IMR-90 (cell line): ENCODE results near the gene FBXL13. TPM values are rescaled to one million over a fixed set of nuclear protein-coding genes. Genes with fewer than 3 reads are reported as not detected.

Experiments used
- ATAC-seq: fragments of 200-7000 bp; cut with Tn5 transposase; 2 replicates; pipeline ENCODE4 v1.9.1; 2020; ENCODE audit warnings: low read depth, mild to moderate bottlenecking, moderate library complexity
- BruUV-seq: library from RNA; stranded (reverse); fragments of 400-500 nt; replicated peaks from 2 replicates; lab custom pipeline; 2021; lab: Mats Ljungman, UMichigan
- CTCF ChIA-PET: fragments of 300-600 bp; formaldehyde crosslinking; extraction: SDS; loops from one replicate; lab custom pipeline; 2021; ENCODE audit warnings: antibody characterized with exemption; lab: Yijun Ruan, JAX
- POLR2A ChIA-PET: fragments of 300-600 bp; sonication (Branson Sonifier 250); formaldehyde crosslinking; loops from one replicate; lab custom pipeline; 2022; ENCODE audit warnings: antibody characterized with exemption; ENCODE audit not compliant: unreplicated experiment; lab: Charles Lee
- DNase-seq: peaks from one replicate; pipeline ENCODE4 v3.0.0; 2013
- H2AFZ ChIP-seq: replicated peaks from 2 replicates; pipeline ENCODE3; 2013; ENCODE audit warnings: low read length, mild to moderate bottlenecking; ENCODE audit not compliant: poor library complexity
- H2AK5ac ChIP-seq: 2 replicates; pipeline ENCODE4 v1.6.1; 2013; ENCODE audit warnings: low read depth, low read length, inconsistent platforms
- H2AK9ac ChIP-seq: replicated peaks from 2 replicates; pipeline ENCODE3; 2013; ENCODE audit warnings: mild to moderate bottlenecking, low read depth, low read length, moderate library complexity; ENCODE audit not compliant: poor library complexity
- H2BK120ac ChIP-seq: 2 replicates; pipeline ENCODE4 v1.6.1; 2013; ENCODE audit warnings: low read depth, low read length, inconsistent platforms
- H2BK15ac ChIP-seq: 3 replicates; pipeline ENCODE4 v1.6.1; 2013; ENCODE audit warnings: low read depth, low read length, inconsistent platforms
- H2BK20ac ChIP-seq: 2 replicates; pipeline ENCODE4 v1.6.1; 2013; ENCODE audit warnings: low read depth, mild to moderate bottlenecking, inconsistent platforms, low read length, moderate library complexity
- H2BK5ac ChIP-seq: 2 replicates; pipeline ENCODE4 v1.6.1; 2013; ENCODE audit warnings: mild to moderate bottlenecking, low read depth, low read length, inconsistent platforms; ENCODE audit not compliant: poor library complexity, severe bottlenecking
- H3K14ac ChIP-seq: replicated peaks from 2 replicates; pipeline ENCODE4 v1.6.1; 2013; ENCODE audit warnings: low read depth, low read length, inconsistent platforms
- H3K18ac ChIP-seq: 2 replicates; pipeline ENCODE4 v1.6.1; 2013; ENCODE audit warnings: low read depth, low read length, control low read depth
- H3K23ac ChIP-seq: 2 replicates; pipeline ENCODE4 v1.6.1; 2013; ENCODE audit warnings: low read depth, low read length, inconsistent platforms
- H3K27ac ChIP-seq: 2 replicates; pipeline ENCODE4 v1.5.1; 2013; ENCODE audit warnings: mild to moderate bottlenecking, control low read depth, low read length; ENCODE audit not compliant: insufficient read depth
- H3K27me3 ChIP-seq: 2 replicates; pipeline ENCODE4 v1.6.1; 2013; ENCODE audit warnings: low read length; ENCODE audit not compliant: control insufficient read depth, insufficient read depth
- H3K36me3 ChIP-seq: 2 replicates; pipeline ENCODE4 v1.6.1; 2013; ENCODE audit warnings: low read length, mixed read lengths; ENCODE audit not compliant: control insufficient read depth, insufficient read depth
- H3K4ac ChIP-seq: 2 replicates; pipeline ENCODE4 v1.6.1; 2013; ENCODE audit warnings: low read depth, low read length, inconsistent platforms
- H3K4me1 ChIP-seq: 2 replicates; pipeline ENCODE4 v1.6.1; 2013; ENCODE audit warnings: low read length, mixed read lengths; ENCODE audit not compliant: control insufficient read depth, insufficient read depth
- H3K4me2 ChIP-seq: 2 replicates; pipeline ENCODE4 v1.6.1; 2013; ENCODE audit warnings: low read depth, mild to moderate bottlenecking, control low read depth, low read length, moderate library complexity
- H3K4me3 ChIP-seq: 2 replicates; pipeline ENCODE4 v1.5.1; 2013; ENCODE audit warnings: low read depth, mild to moderate bottlenecking, control low read depth, low read length, moderate library complexity; ENCODE audit not compliant: insufficient read depth
- H3K56ac ChIP-seq: 2 replicates; pipeline ENCODE4 v1.6.1; 2013; ENCODE audit warnings: low read length, inconsistent platforms; ENCODE audit not compliant: insufficient read depth; ENCODE audit errors: extremely low read depth
- H3K79me1 ChIP-seq, 2 experiments: 2 replicates each; pipeline ENCODE4 v1.6.1; 2013; ENCODE audit warnings: low read length in 2 of 2, inconsistent platforms in 1 of 2, low read depth in 1 of 2
- H3K9ac ChIP-seq: 2 replicates; pipeline ENCODE4 v1.6.1; 2013; ENCODE audit warnings: low read depth, low read length, control low read depth
- H3K9me1 ChIP-seq: 2 replicates; pipeline ENCODE4 v1.6.1; 2013; ENCODE audit warnings: low read length, inconsistent platforms; ENCODE audit not compliant: insufficient read depth
- H3K9me3 ChIP-seq: 2 replicates; pipeline ENCODE4 v1.6.1; 2013; ENCODE audit warnings: low read length; ENCODE audit not compliant: control insufficient read depth, insufficient read depth
- H4K20me1 ChIP-seq: 2 replicates; pipeline ENCODE4 v1.6.1; 2013; ENCODE audit warnings: low read length, inconsistent platforms; ENCODE audit not compliant: insufficient read depth
- H4K5ac ChIP-seq: 2 replicates; pipeline ENCODE4 v1.6.1; 2013; ENCODE audit warnings: mild to moderate bottlenecking, low read depth, low read length, control low read depth
- H4K8ac ChIP-seq, 2 experiments: 2 replicates each; pipeline ENCODE4 v1.6.1; 2013; ENCODE audit warnings: low read depth in 2 of 2, low read length in 2 of 2, control low read depth in 1 of 2, inconsistent platforms in 1 of 2
- H4K91ac ChIP-seq: 2 replicates; pipeline ENCODE4 v1.6.1; 2013; ENCODE audit warnings: low read depth, low read length, inconsistent platforms; ENCODE audit not compliant: insufficient read depth
- BHLHE40 ChIP-seq: fragments of 150-350 bp; IDR thresholded peaks from 2 replicates; pipeline ENCODE4 v1.6.1; 2016; ENCODE audit warnings: mild to moderate bottlenecking, low read depth, low read length
- CEBPB ChIP-seq: IDR thresholded peaks from 2 replicates; pipeline ENCODE4 v1.6.1; 2012; ENCODE audit warnings: low read depth, low read length, improper control_type of control experiment
- CHD1 ChIP-seq: IDR thresholded peaks from 2 replicates; pipeline ENCODE4 v1.6.1; 2012; ENCODE audit warnings: low read depth, low read length, improper control_type of control experiment
- FOS ChIP-seq: fragments of 150-350 bp; IDR thresholded peaks from 2 replicates; pipeline ENCODE4 v1.6.1; 2016; ENCODE audit warnings: low read depth, low read length
- MAFK ChIP-seq: IDR thresholded peaks from 2 replicates; pipeline ENCODE4 v1.6.1; 2012; ENCODE audit warnings: low read depth, low read length, improper control_type of control experiment
- MAZ ChIP-seq: IDR thresholded peaks from 2 replicates; pipeline ENCODE4 v1.6.1; 2012; ENCODE audit warnings: low read depth, mild to moderate bottlenecking, low read length, improper control_type of control experiment, moderate library complexity, borderline replicate concordance
- MXI1 ChIP-seq: IDR thresholded peaks from 2 replicates; pipeline ENCODE4 v1.6.1; 2012; ENCODE audit warnings: low read depth, mild to moderate bottlenecking, low read length, moderate library complexity, borderline replicate concordance
- NFE2L2 ChIP-seq: fragments of 150-350 bp; IDR thresholded peaks from 2 replicates; pipeline ENCODE4 v1.6.1; 2016; ENCODE audit warnings: low read depth, mild to moderate bottlenecking, low read length
- POLR2A ChIP-seq: IDR thresholded peaks from 2 replicates; pipeline ENCODE4 v1.6.1; 2012; ENCODE audit warnings: mild to moderate bottlenecking, low read depth, low read length
- RAD21 ChIP-seq: IDR thresholded peaks from 2 replicates; pipeline ENCODE4 v1.6.1; 2012; ENCODE audit warnings: low read length, improper control_type of control experiment
- RCOR1 ChIP-seq: IDR thresholded peaks from 2 replicates; pipeline ENCODE4 v1.6.1; 2012; ENCODE audit warnings: mild to moderate bottlenecking, low read length, improper control_type of control experiment; ENCODE audit not compliant: insufficient replicate concordance
- RFX5 ChIP-seq: IDR thresholded peaks from 2 replicates; pipeline ENCODE4 v1.8.0; 2012; ENCODE audit warnings: low read depth, mild to moderate bottlenecking, low read length, moderate library complexity
- SMC3 ChIP-seq: fragments of 150-350 bp; IDR thresholded peaks from 2 replicates; pipeline ENCODE4 v1.6.1; 2016; ENCODE audit warnings: low read depth, mild to moderate bottlenecking, antibody characterized with exemption, low read length, moderate library complexity
- WGBS, 2 experiments: methylation state at CpG; one replicate each; pipeline versions ENCODE4 v1.1.5 to v1.1.7; 2013; ENCODE audit warnings: missing lambda C conversion rate in 2 of 2; ENCODE audit not compliant: insufficient read length in 1 of 2; ENCODE audit errors: extremely low coverage in 2 of 2; 5-methylcytosine and 5-hydroxymethylcytosine counted together
- dilution Hi-C: fragments of 300-500 bp; cut with HindIII; formaldehyde crosslinking; loops from one replicate; pipeline ENCODE4 v1.14.3; 2018; ENCODE audit warnings: low sequenced_read_pairs; ENCODE audit not compliant: unreplicated experiment
- in situ Hi-C: fragments of 300-500 bp; cut with MboI; formaldehyde crosslinking; loops from 3 replicates; pipeline ENCODE4 v1.14.3; 2019; ENCODE audit warnings: low sequenced_read_pairs, inconsistent platforms, mixed read lengths
- intact Hi-C: fragments of 100-400 bp; cut with micrococcal nuclease; formaldehyde crosslinking; loops from 2 replicates; pipeline ENCODE4 v1.10.0; 2022
- polyA plus RNA-seq, 3 experiments: library from polyadenylated mRNA; depleted of rRNA; stranded (reverse); fragments of >200 nt; gene quantifications; 2 replicates each; pipeline ENCODE4 v1.2.3, GENCODE V29; 2012; ENCODE audit warnings: low replicate concordance in 1 of 3
- total RNA-seq: library from RNA; depleted of rRNA; stranded (reverse); fragments of >200 nt; gene quantifications from 2 replicates; pipeline ENCODE4 v1.2.3, GENCODE V29; 2012
- TF ChIP-seq, protein P1 (sequence below): conservative IDR thresholded peaks from 2 replicates; pipeline ENCODE4 v1.5.1; 2012; ENCODE audit warnings: mild to moderate bottlenecking, low read depth, low read length, improper control_type of control experiment
- TF ChIP-seq, protein P2 (sequence below): fragments of 150-350 bp; IDR thresholded peaks from 2 replicates; pipeline ENCODE4 v1.6.1; 2017; ENCODE audit warnings: mild to moderate bottlenecking, antibody characterized with exemption, low read length, low read depth
- TF ChIP-seq, protein P3 (sequence below): fragments of 150-350 bp; IDR thresholded peaks from 2 replicates; pipeline ENCODE4 v1.6.1; 2016; ENCODE audit warnings: low read depth, mild to moderate bottlenecking, low read length, moderate library complexity, borderline replicate concordance

Gene FBXL13
- total and polyA plus RNA-seq, 2 of the 4 experiments (the other 2 are of a cell fraction): 0.24 to 0.36 TPM

DNA sequence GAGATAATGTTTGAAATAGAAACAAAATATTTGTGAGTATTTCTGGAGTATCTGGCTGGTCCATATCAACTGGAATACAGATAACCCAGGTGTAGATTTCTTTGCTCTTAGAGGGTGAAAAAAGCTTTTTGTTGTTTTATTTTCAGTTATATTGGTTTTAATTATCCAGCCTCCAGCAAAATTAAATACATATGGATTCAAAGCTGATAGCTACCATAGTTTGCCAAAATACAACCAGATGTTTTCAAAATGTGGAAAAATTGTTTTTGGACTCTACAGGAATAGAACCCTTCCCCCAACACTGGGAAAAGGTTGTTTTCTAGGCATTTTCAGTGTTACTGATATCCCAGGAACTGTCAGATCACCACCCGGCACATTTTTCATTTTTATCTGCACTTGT lies 131.7 kb downstream of the FBXL13 start:
- no peak for DNase-seq
- H3K4me3 ChIP-seq: no peak overlapping the region
- peaks cover 16% of the 10 kb centered on the region for H3K36me3 ChIP-seq
- no peak for TF ChIP-seq POLR2A
- TF ChIP-seq FOS: no peak
- TF ChIP-seq NFE2L2: no peak
- no peak for TF ChIP-seq BHLHE40
- no peak for TF ChIP-seq SMC3
- no peak for TF ChIP-seq RCOR1
- TF ChIP-seq, protein P1, sequence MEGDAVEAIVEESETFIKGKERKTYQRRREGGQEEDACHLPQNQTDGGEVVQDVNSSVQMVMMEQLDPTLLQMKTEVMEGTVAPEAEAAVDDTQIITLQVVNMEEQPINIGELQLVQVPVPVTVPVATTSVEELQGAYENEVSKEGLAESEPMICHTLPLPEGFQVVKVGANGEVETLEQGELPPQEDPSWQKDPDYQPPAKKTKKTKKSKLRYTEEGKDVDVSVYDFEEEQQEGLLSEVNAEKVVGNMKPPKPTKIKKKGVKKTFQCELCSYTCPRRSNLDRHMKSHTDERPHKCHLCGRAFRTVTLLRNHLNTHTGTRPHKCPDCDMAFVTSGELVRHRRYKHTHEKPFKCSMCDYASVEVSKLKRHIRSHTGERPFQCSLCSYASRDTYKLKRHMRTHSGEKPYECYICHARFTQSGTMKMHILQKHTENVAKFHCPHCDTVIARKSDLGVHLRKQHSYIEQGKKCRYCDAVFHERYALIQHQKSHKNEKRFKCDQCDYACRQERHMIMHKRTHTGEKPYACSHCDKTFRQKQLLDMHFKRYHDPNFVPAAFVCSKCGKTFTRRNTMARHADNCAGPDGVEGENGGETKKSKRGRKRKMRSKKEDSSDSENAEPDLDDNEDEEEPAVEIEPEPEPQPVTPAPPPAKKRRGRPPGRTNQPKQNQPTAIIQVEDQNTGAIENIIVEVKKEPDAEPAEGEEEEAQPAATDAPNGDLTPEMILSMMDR: no peak
- no peak for TF ChIP-seq CHD1
- no peak for TF ChIP-seq RAD21
- no peak for TF ChIP-seq MAZ
- no peak for TF ChIP-seq MAFK
- TF ChIP-seq MXI1: no peak
- TF ChIP-seq, protein P2, sequence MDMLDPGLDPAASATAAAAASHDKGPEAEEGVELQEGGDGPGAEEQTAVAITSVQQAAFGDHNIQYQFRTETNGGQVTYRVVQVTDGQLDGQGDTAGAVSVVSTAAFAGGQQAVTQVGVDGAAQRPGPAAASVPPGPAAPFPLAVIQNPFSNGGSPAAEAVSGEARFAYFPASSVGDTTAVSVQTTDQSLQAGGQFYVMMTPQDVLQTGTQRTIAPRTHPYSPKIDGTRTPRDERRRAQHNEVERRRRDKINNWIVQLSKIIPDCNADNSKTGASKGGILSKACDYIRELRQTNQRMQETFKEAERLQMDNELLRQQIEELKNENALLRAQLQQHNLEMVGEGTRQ: no peak
- no peak for TF ChIP-seq RFX5
- TF ChIP-seq, protein P3, sequence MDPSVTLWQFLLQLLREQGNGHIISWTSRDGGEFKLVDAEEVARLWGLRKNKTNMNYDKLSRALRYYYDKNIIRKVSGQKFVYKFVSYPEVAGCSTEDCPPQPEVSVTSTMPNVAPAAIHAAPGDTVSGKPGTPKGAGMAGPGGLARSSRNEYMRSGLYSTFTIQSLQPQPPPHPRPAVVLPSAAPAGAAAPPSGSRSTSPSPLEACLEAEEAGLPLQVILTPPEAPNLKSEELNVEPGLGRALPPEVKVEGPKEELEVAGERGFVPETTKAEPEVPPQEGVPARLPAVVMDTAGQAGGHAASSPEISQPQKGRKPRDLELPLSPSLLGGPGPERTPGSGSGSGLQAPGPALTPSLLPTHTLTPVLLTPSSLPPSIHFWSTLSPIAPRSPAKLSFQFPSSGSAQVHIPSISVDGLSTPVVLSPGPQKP: no peak
- TF ChIP-seq CEBPB: no peak
- H3K9ac ChIP-seq: no peak overlapping the region
- CTCF ChIA-PET: interaction anchor here (1.1 kb wide), 1 partner anchor 38 kb away, joined by 5 read pairs; no protein-coding TSS in a partner anchor
- no peak overlapping the region for H4K91ac ChIP-seq
- H2AFZ ChIP-seq: no peak overlapping the region
- peaks cover 3% of the 10 kb centered on the region; the same call in 1 of the 2 replicates for H3K9me1 ChIP-seq
- H3K9me3 ChIP-seq: no peaks in the 10 kb centered on the region
- no peak overlapping the region for H3K56ac ChIP-seq
- no peak overlapping the region for H4K5ac ChIP-seq
- POLR2A ChIA-PET: no interaction called here
- no peaks in the 10 kb centered on the region; the same call in 1 of the 2 replicates for H3K4me1 ChIP-seq
- H3K14ac ChIP-seq: no peak overlapping the region
- no peak overlapping the region for H3K4ac ChIP-seq
- no peak for ATAC-seq
- no peaks in the 10 kb centered on the region for H4K20me1 ChIP-seq
- H2BK5ac ChIP-seq: no peak overlapping the region
- no peaks in the 10 kb centered on the region for H3K27me3 ChIP-seq
- no peak overlapping the region for H2BK15ac ChIP-seq
- H3K79me1 ChIP-seq: peaks cover 6 to 11% of the 10 kb centered on the region in 2 experiments; a peak in 2 of 4 replicates
- H3K18ac ChIP-seq: no peak overlapping the region
- in situ Hi-C loops: no loop called here
- H2AK5ac ChIP-seq: no peak overlapping the region
- intact Hi-C loops: no loop called here
- dilution Hi-C loops: no loop called here
- H3K4me2 ChIP-seq: no peak overlapping the region
- no CpG with 5 or more reads among the region's 1 CpG for WGBS, 2 experiments
- no TSS peak for BruUV-seq
- H2BK120ac ChIP-seq: no peak overlapping the region
- H3K23ac ChIP-seq: no peak overlapping the region
- H3K27ac ChIP-seq: no peak overlapping the region
- no peak overlapping the region for H4K8ac ChIP-seq
- H2BK20ac ChIP-seq: no peak overlapping the region
- no peak overlapping the region for H2AK9ac ChIP-seq
